GM10248 (cell line): ENCODE data around the gene DSG2.

Experiments used
- CTCF ChIA-PET: fragments of 300-600 bp; sonication (Branson Sonifier 250); formaldehyde crosslinking; extraction: SDS; loops from one replicate; lab custom pipeline; 2021; ENCODE audit warnings: antibody characterized with exemption; lab: Yijun Ruan, JAX
- POLR2A ChIA-PET: fragments of 350-650 bp; sonication (Branson Sonifier 250); formaldehyde crosslinking; extraction: SDS; loops from one replicate; lab custom pipeline; 2020; ENCODE audit warnings: antibody characterized with exemption; lab: Yijun Ruan, JAX
- DNase-seq: peaks from one replicate; pipeline ENCODE4 v3.0.0; 2012; ENCODE audit errors: extremely low spot score
- TF ChIP-seq, protein P1 (sequence below): IDR thresholded peaks from 2 replicates; pipeline ENCODE4 v1.5.1; 2012; ENCODE audit warnings: mild to moderate bottlenecking, low read depth; ENCODE audit errors: extremely low read depth, missing control alignments, control extremely low read depth

The DSG2 gene

DNA sequence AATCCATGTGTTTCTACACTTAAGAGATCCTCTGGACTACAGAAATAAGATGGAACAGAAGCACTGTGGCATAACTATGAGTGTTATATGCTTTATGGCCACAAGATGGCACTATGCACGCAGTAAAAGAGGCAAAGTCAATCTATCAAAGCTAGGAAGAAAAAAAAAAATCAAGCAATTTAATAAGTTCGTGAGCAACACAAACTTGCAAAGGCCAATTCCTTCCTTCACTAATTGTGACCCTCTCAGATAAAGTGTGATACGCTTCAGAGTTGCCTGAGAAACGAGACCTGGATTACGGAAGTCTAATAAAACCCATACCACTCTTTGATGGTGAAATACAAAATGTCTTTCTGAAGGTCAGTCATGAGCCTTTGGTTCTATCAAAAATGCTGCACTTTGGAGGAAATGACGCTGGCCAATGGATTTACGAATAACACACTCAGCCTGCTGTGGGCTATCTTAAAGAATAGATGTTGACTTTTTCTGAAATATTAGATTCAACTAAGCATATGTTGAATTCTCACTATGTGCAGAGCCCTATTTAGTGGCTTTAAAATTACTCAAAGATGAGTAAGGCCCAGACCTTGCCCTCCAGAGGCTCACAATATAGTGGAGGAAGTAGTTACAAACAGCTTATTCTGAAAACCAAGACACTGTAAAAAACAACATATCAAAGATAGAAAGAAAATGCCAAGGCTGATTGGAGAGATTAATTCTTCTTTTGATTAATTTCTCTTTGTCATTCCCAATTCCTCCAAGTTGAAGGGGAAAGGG is 58.2 kb downstream of the DSG2 start:
- peak; percentile 60 for DNase-seq
- TF ChIP-seq, protein P1, sequence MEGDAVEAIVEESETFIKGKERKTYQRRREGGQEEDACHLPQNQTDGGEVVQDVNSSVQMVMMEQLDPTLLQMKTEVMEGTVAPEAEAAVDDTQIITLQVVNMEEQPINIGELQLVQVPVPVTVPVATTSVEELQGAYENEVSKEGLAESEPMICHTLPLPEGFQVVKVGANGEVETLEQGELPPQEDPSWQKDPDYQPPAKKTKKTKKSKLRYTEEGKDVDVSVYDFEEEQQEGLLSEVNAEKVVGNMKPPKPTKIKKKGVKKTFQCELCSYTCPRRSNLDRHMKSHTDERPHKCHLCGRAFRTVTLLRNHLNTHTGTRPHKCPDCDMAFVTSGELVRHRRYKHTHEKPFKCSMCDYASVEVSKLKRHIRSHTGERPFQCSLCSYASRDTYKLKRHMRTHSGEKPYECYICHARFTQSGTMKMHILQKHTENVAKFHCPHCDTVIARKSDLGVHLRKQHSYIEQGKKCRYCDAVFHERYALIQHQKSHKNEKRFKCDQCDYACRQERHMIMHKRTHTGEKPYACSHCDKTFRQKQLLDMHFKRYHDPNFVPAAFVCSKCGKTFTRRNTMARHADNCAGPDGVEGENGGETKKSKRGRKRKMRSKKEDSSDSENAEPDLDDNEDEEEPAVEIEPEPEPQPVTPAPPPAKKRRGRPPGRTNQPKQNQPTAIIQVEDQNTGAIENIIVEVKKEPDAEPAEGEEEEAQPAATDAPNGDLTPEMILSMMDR, result peak; percentile 68
- ChIA-PET CTCF (interaction anchor here (0.6 to 5.9 kb wide), 46 partner anchors 9 to 997 kb away, joined by 3 to 69 read pairs (median 3); no protein-coding TSS in a partner anchor), POLR2A (no interaction called here)

DNA sequence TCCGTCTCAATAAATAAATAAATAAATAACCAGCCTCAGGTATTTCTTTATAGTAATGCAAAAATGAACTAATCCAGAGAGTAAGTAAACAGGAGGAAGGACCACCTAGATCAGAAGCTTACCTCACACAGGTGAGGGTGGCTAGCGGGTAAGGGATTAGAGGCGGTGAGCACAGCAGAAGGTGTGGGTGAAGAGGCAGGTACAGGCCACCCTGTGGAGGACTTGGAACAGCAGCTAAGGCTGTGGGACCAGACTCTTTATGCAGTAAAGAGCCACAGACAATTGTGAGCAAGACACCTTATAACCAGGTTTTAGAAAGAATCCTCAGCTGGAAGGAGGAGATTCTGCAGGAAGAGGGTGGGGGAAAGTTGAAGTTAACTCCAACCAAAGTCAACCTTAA is 59.5 kb downstream of the DSG2 start:
- ChIA-PET CTCF (interaction anchor here (1.0 to 5.9 kb wide), 10 partner anchors 8 to 419 kb away, joined by 3 to 69 read pairs (median 6); no protein-coding TSS in a partner anchor), POLR2A (no interaction called here)
- no peak for DNase-seq
- TF ChIP-seq, protein P1, result no peak

DNA sequence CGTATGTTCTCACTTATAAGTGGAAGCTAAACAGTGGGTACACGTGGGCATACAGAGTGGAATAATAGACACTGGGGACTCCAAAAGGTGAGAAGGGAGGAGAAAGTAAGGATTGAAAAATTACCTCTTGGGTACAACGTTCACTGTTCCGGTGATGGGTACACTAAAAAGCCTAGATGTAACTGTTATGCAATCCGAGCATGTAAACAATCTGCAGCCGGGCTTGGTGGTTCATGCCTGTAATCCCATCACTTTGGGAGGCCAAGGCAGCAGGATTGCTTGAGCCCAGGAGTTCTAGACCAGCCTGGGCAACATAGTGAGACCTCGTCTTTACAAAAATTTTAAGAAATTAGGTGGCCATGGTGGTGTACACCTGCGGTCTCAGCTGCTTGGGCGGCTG is 60.6 kb downstream of the DSG2 start:
- TF ChIP-seq, protein P1, result no peak
- no peak for DNase-seq
- ChIA-PET CTCF (interaction anchor here (5.9 kb wide), 1 partner anchor 165 kb away, joined by 69 read pairs; no protein-coding TSS in a partner anchor), POLR2A (interaction anchor here (0.7 kb wide), 1 partner anchor 786 kb away, joined by 3 read pairs; no protein-coding TSS in a partner anchor)

DNA sequence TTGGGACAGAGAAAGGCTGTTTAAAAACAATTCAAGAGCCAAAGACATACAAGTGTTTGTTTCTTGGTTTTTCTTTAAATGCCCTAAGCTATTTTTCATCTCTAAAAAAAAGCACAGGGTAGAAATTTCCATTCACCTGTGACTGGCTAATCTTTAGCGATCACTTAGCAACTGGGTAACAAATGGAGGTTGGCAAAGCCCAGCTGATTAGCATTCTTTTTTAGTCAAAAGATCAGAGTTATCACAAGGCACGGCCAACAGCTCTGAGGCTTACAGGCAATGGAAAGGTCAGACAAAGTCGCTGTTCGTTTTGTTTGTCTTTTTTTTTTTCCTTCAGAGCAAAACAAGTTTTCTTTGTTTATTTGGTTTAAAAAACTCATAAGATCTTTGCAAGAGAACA is 64.7 kb downstream of the DSG2 start:
- CTCF ChIA-PET, result interaction anchor here (0.7 to 4.8 kb wide), 15 partner anchors 10 to 593 kb away, joined by 3 to 16 read pairs (median 5); no protein-coding TSS in a partner anchor

DNA sequence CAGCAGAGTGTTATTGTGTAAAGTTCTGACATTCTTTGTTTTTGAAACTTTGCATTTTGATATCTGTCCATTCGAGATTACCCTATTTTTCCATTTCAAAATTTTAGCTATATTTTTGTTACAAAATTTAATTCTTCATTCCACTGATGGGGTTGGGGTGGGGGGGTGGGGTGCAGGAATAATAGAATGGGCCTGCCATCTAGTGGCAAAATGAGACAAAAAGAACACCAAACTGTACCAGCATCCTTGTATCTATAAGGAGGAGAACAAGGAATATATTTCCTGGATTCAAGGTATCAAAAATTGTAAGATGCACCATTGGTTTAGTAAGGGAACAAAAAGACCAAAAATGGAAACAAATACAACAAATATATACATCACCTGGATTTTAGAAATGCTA is 65.8 kb downstream of the DSG2 start:
- CTCF ChIA-PET, result interaction anchor here (0.7 to 4.8 kb wide), 19 partner anchors 8 to 1689 kb away, joined by 3 to 16 read pairs (median 4); no protein-coding TSS in a partner anchor
- POLR2A ChIA-PET, result no interaction called here
- DNase-seq, result peak; percentile 21
- TF ChIP-seq, protein P1, result peak; percentile 7

More for the DNA sequence above, 64.7 kb downstream of the DSG2 start:
- TF ChIP-seq, protein P1, result no peak
- POLR2A ChIA-PET, result no interaction called here
- DNase-seq, result no peak

DNA sequence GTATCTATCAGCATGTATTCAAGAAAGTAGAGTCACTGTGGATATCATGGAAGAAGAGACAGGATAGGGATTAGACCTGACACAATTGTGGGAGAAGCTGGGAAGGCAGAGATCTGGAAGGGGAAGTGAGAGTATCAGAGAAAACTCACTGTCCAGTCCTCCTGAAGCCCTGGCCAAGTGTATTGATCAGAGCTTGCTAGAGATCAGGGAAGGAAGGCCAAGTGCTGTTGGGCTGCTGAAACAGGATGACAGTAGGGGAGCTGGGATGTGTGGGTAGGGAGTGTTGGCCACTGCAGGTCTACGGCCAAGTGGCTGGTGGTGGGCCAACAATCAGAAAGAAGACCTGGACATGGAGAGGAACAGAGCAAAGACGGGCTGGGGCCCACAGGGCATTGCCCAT is 67.4 kb downstream of the DSG2 start:
- TF ChIP-seq, protein P1, result no peak
- ChIA-PET CTCF (interaction anchor here (1.0 to 4.8 kb wide), 5 partner anchors 9 to 157 kb away, joined by 3 to 16 read pairs (median 12); no protein-coding TSS in a partner anchor), POLR2A (no interaction called here)
- no peak for DNase-seq
